ENCODE measurements around the gene HNRNPAB.
"Not testable (repeated sequence)": the region's sequence is repeated elsewhere in the genome, so short reads cannot be mapped to it uniquely, and the experiment has no call there.

Gene HNRNPAB

DNA sequence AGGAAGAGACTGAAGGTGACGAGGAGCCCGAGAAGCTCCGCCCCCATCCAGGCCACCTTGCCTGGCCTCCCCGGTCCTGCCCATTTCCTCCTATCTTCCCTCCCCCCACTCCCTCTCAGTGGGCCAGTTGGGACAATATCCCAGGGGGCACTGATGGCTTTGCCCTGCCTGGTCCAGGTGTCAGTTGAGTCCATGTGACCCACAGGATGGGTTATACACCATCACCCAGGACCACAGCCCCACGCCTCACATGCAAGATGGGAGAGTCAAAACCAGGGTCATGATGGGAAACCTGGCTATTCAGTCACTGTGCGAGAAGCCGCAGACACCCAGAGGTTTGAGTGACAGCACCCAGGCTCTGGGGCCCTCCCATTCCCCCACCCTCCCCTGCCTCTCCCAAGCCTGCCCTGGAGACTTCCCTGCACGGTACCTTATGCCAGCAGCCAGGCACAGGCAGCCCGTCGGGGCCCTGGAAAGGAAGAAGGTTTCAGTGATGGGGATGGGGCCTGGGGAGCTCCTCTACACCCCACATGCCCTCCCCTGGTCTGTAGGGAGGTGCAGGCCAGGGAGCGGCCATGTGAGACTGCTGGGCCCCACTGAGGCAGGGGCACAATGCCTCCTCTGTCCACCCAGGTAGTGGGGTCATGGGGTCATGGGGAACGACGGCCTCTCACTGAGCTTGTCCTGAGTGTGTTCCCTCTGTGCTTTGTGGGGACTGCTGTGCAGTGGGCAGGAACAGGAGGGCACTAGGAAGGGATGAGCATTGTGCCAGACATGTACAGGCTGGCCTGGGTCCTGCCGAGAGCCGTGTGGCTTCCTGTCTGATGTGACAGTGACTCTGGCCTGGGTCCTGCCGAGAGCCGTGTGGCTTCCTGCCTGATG is 34.6 kb downstream of the HNRNPAB start:
- Histone ChIP-seq H3K4me2 (ENCODE audit: low read length) (no peak overlapping the region), H3K4me1 (no peaks in the 10 kb centered on the region), H3K36me3 (ENCODE audit: control insufficient read depth, insufficient read depth, low read length) (no peaks in the 10 kb centered on the region), H3K9me3 (ENCODE audit: control insufficient read depth, low read length) (no peaks in the 10 kb centered on the region), H3K79me2 (no peaks in the 10 kb centered on the region), H3K27me3 (ENCODE audit: control insufficient read depth, insufficient read depth, low read length) (no peaks in the 10 kb centered on the region), H3K9ac (no peak overlapping the region), H3K27ac (peak overlapping the region; percentile 49), H2AFZ (no peak overlapping the region), H3K4me3 (ENCODE audit: low read depth, low read length) (no peak overlapping the region)
- TF ChIP-seq, protein P1, sequence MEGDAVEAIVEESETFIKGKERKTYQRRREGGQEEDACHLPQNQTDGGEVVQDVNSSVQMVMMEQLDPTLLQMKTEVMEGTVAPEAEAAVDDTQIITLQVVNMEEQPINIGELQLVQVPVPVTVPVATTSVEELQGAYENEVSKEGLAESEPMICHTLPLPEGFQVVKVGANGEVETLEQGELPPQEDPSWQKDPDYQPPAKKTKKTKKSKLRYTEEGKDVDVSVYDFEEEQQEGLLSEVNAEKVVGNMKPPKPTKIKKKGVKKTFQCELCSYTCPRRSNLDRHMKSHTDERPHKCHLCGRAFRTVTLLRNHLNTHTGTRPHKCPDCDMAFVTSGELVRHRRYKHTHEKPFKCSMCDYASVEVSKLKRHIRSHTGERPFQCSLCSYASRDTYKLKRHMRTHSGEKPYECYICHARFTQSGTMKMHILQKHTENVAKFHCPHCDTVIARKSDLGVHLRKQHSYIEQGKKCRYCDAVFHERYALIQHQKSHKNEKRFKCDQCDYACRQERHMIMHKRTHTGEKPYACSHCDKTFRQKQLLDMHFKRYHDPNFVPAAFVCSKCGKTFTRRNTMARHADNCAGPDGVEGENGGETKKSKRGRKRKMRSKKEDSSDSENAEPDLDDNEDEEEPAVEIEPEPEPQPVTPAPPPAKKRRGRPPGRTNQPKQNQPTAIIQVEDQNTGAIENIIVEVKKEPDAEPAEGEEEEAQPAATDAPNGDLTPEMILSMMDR (IDR thresholded peaks at IDR 0.05): no peak

DNA sequence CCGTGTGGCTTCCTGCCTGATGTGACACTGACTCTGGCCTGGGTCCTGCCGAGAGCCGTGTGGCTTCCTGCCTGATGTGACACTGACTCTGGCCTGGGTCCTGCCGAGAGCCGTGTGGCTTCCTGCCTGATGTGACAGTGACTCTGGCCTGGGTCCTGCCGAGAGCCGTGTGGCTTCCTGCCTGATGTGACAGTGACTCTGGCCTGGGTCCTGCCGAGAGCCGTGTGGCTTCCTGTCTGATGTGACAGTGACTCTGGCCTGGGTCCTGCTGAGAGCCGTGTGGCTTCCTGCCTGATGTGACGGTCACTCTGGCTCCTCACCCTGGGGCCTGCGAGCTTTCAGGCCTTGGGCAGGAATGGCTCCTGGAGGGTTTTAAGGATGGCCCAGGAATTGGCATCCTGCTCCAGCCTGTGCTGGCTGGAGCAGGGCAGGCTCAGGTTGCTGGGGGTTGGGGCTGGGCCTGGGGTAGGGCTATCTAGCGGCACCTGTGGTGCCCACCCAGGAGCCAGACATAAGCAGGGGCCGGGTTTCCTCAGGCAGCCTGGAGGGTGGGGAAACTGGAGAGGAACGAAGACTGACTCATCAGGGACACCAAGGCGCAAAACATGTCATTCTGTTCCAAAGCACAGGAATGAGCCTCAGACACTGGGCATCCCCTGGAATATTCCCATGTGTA is 35.4 kb downstream of the HNRNPAB start:
- H3K4me2 ChIP-seq (ENCODE audit: low read length); H3K27me3 ChIP-seq (ENCODE audit: control insufficient read depth, insufficient read depth, low read length); H3K9me3 ChIP-seq (ENCODE audit: control insufficient read depth, low read length); H2AFZ ChIP-seq; H3K36me3 ChIP-seq (ENCODE audit: control insufficient read depth, insufficient read depth, low read length); H3K9ac ChIP-seq; H3K4me3 ChIP-seq (ENCODE audit: low read depth, low read length); H3K4me1 ChIP-seq; H3K79me2 ChIP-seq: not testable (repeated sequence)
- peak overlapping the region; percentile 12 for H3K27ac ChIP-seq

GRCh38 chr5:178240341-178240741 is 36.0 kb downstream of the HNRNPAB start:
- H3K9ac ChIP-seq: no peak overlapping the region
- no peaks in the 10 kb centered on the region for H3K9me3 ChIP-seq (ENCODE audit: control insufficient read depth, low read length)
- no peak overlapping the region for H3K4me2 ChIP-seq (ENCODE audit: low read length)
- H3K27me3 ChIP-seq (ENCODE audit: control insufficient read depth, insufficient read depth, low read length): no peaks in the 10 kb centered on the region
- H2AFZ ChIP-seq: no peak overlapping the region
- H3K79me2 ChIP-seq: no peaks in the 10 kb centered on the region
- H3K27ac ChIP-seq: peak overlapping the region; percentile 12
- TF ChIP-seq, protein P1 (IDR thresholded peaks at IDR 0.05): no peak
- no peak overlapping the region for H3K4me3 ChIP-seq (ENCODE audit: low read depth, low read length)
- no peaks in the 10 kb centered on the region for H3K36me3 ChIP-seq (ENCODE audit: control insufficient read depth, insufficient read depth, low read length)
- no peaks in the 10 kb centered on the region for H3K4me1 ChIP-seq

- H3K9me3 ChIP-seq (ENCODE audit: control insufficient read depth, low read length): no peaks in the 10 kb centered on the region
- no peaks in the 10 kb centered on the region for H3K79me2 ChIP-seq
- H3K4me3 ChIP-seq (ENCODE audit: low read depth, low read length): no peak overlapping the region
- TF ChIP-seq, protein P1 (IDR thresholded peaks at IDR 0.05): no peak
- no peaks in the 10 kb centered on the region for H3K36me3 ChIP-seq (ENCODE audit: control insufficient read depth, insufficient read depth, low read length)
- H3K4me1 ChIP-seq: no peaks in the 10 kb centered on the region
- no peak overlapping the region for H3K4me2 ChIP-seq (ENCODE audit: low read length)
- H3K9ac ChIP-seq: no peak overlapping the region
- H3K27me3 ChIP-seq (ENCODE audit: control insufficient read depth, insufficient read depth, low read length): no peaks in the 10 kb centered on the region
- H3K27ac ChIP-seq: peak overlapping the region; percentile 15
- no peak overlapping the region for H2AFZ ChIP-seq
These were observed 36.4 kb downstream of the HNRNPAB start for GRCh38 chr5:178240766-178241165.

DNA sequence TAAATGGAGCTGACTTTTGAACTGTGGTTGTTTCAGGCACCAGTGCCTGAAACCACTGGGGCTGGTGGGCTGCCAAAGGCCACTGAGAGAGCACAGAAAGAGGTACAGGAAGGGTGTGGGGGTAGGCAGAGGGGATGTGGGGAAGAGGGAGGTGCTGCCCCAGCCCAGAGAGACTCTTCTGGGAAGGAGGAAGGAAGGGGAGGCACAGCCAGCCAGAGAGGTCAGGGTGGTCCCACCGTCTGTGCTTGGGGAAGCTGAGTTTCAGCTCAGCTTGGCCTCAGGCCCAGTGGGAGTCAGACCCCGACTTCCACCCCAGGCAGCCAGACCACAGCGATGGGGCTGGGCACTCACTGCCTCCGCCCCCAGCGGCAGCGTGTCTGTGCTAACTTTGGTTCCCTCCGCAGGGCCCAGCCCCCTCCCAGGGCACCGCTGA is 36.9 kb downstream of the HNRNPAB start:
- Histone ChIP-seq H3K9me3 (ENCODE audit: control insufficient read depth, low read length) (no peaks in the 10 kb centered on the region), H3K36me3 (ENCODE audit: control insufficient read depth, insufficient read depth, low read length) (no peaks in the 10 kb centered on the region), H2AFZ (no peak overlapping the region), H3K79me2 (no peaks in the 10 kb centered on the region), H3K9ac (no peak overlapping the region), H3K27ac (peak overlapping the region; percentile 15), H3K4me2 (ENCODE audit: low read length) (no peak overlapping the region), H3K27me3 (ENCODE audit: control insufficient read depth, insufficient read depth, low read length) (no peaks in the 10 kb centered on the region), H3K4me1 (no peaks in the 10 kb centered on the region), H3K4me3 (ENCODE audit: low read depth, low read length) (no peak overlapping the region)
- TF ChIP-seq, protein P1 (IDR thresholded peaks at IDR 0.05): no peak
